ENCODE results near the gene TRAIP.
"Not testable (repeated sequence)": the region's sequence is repeated elsewhere in the genome, so short reads cannot be mapped to it uniquely, and the experiment has no call there.

- not testable (repeated sequence) for TF ChIP-seq CTCF, POLR2A, POLR2AphosphoS5 (IDR thresholded peaks at IDR 0.05)
Observed at GRCh38 chr3:49780975-49781365, 75.4 kb downstream of the TRAIP start.

Measured in prostate gland (tissue), 2 donors.